Fibroblast of pulmonary artery (primary cell): ENCODE measurements around the gene LPP.

Source experiments
- DNase-seq: peaks from one replicate; pipeline ENCODE4 v3.0.0-alpha.2; 2010; ENCODE audit warnings: low read depth
- H3K4me3 ChIP-seq: replicated peaks from 2 replicates; pipeline ENCODE4 v1.5.1; 2011; ENCODE audit warnings: low read depth, mild to moderate bottlenecking, control low read depth, low read length, moderate library complexity
- CTCF ChIP-seq: IDR thresholded peaks from 2 replicates; pipeline ENCODE4 v1.5.1; 2011; ENCODE audit warnings: mild to moderate bottlenecking, control low read depth, low read length, inconsistent platforms; ENCODE audit errors: missing control alignments

Gene LPP

GRCh38 chr3:188365988-188366698, 212.2 kb downstream of the LPP start:
- no peak overlapping the region for H3K4me3 ChIP-seq
- TF ChIP-seq CTCF = no peak
- peak; percentile 67 for DNase-seq

- TF ChIP-seq CTCF = no peak
- no peak overlapping the region for H3K4me3 ChIP-seq
- no peak for DNase-seq
These were observed 213.7 kb downstream of the LPP start for GRCh38 chr3:188367678-188368077.

- no peak overlapping the region for H3K4me3 ChIP-seq
- no peak for DNase-seq
- TF ChIP-seq CTCF = no peak
These were observed 215.6 kb downstream of the LPP start for GRCh38 chr3:188369526-188369925.

GRCh38 chr3:188370081-188370830, 216.3 kb downstream of the LPP start:
- H3K4me3 ChIP-seq = no peak overlapping the region
- peak; percentile 11 for DNase-seq
- TF ChIP-seq CTCF = no peak

GRCh38 chr3:188378786-188379185, 224.8 kb downstream of the LPP start:
- no peak for DNase-seq
- TF ChIP-seq CTCF = no peak
- H3K4me3 ChIP-seq = no peak overlapping the region

- no peak for DNase-seq
- no peak for TF ChIP-seq CTCF
- H3K4me3 ChIP-seq = no peak overlapping the region
These were observed 226.3 kb downstream of the LPP start for GRCh38 chr3:188380252-188380651.

- TF ChIP-seq CTCF = no peak
- DNase-seq = no peak
- no peak overlapping the region for H3K4me3 ChIP-seq
These were observed 226.8 kb downstream of the LPP start for GRCh38 chr3:188380722-188381121.
